22Rv1 (cell line): ENCODE data around the gene CNOT1.

Experiments
- CTCF ChIP-seq: fragments of 450-650 bp; IDR thresholded peaks from 2 replicates; pipeline ENCODE4 v1.5.1; 2017; ENCODE audit warnings: mild to moderate bottlenecking
- ZFX ChIP-seq: fragments of 450-650 bp; IDR thresholded peaks from 2 replicates; pipeline ENCODE4 v1.6.1; 2017; ENCODE audit warnings: antibody characterized with exemption, borderline replicate concordance

- TF ChIP-seq CTCF: no peak
- no peak for TF ChIP-seq ZFX
Measured at GRCh38 chr16:58578642-58579041, 51.0 kb downstream of the CNOT1 start.
